Nucleus accumbens (tissue), 56 donors: ENCODE measurements around the gene LRBA.
A peak's percentile ranks its signal among the peaks of the same experiment; 100 is the strongest.
"Not testable (repeated sequence)": the region's sequence is repeated elsewhere in the genome, so short reads cannot be mapped to it uniquely, and the experiment has no call there.

Experiments used
- DNase-seq, 56 donors: peaks; one replicate each; lab custom pipeline; 2025; lab: John Stamatoyannopoulos, UW

Gene LRBA

DNA sequence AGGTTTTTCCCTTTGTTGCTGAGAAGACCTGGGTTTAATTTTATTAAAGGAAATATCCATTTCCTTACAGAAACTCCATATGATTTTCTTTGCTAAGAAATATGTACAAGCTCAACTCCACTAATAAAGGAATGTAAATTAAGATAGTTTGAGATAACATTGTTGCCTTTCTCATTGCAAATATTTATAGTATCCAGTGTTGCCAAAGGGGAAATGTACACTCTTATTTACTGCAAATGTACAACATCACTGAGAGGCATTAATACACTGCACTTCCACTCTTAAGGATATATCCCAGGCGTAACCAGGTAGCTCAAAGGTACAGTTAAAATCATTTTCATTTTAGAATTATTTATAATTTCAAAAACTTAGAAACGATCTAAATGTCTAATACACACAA, 7.5 kb upstream of the LRBA start:
- DNase-seq, result no peak

DNA sequence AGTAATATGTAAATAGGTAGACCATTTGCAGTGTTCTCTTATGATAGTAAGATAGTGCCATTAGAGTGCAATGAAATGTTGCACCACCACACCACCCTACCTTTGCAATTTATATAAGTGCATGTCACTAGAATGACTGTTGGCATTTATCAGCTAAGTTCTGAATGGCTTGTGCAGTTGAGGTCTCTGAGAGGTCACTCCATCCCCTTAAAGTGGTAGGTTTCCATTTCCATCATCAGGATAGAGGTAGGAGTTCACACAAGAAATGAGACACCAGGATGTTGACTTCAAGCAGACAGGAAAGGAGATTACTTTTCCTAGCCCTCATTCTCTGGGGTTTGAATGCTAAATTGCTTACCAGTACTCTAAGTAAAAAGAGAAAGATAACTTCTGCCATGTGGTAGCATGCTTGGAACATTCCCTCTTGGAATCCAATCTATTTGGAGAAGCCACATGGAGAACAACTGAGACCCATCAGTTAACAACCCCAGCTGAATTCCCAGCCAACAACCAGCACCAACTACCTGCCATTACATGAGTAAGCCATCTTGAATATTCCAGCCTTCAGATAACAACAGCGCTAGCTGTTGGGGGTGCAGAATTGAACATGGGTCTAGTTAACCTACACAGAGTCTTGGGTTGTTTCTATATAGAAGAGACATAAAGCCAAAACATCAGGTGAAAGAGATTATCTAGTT, 6.7 kb upstream of the LRBA start:
- no peak for DNase-seq

DNA sequence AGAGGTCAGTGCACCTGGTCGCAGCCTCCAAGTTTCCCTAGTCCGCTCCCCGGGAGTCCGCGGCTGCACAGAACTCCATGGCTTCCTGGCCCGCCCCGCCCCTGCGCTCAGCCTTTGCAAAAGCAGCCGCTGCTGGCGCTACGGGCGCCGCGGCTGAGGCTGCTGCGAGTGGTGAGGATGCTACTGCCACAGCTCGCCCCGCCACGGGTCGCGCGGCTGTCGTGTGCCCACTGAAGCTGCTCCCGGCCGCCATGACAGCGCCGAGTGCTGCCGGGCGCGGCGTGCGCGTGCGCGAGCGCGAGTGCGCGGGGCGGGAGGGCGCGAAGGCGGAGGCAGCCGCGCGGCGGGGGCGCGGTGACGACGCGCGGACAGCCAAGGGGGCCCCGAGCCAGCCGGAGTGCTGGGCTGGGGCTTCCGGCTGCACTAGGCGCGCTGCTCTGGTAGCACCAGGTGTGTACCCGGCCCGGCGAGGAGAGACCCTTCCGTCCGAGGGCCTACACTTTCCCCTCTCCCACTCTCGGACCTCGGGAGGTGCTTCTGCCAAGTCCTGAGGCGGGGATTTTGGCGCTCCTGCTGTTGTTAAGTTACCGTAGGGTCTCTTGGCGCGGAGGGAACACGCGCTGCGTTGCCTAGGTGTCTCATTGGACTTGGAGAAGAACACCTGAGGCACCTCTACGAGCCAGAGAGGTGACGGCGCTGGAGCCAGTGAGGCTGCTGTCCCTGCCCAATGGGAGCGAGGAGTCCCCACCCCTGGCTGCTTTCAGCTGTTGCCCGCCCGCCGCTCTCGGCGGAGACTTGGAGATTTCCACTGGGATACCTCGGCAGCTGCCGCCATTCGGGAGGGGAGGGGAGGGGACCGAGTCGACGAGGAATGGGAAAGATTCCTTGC, 619 bp upstream of the LRBA start:
- peak; percentile 23 to 90 (median 76) for DNase-seq

- no peak for DNase-seq
These were observed 1.1 kb downstream of the LRBA start for GRCh38 chr4:151013944-151014343.

DNA sequence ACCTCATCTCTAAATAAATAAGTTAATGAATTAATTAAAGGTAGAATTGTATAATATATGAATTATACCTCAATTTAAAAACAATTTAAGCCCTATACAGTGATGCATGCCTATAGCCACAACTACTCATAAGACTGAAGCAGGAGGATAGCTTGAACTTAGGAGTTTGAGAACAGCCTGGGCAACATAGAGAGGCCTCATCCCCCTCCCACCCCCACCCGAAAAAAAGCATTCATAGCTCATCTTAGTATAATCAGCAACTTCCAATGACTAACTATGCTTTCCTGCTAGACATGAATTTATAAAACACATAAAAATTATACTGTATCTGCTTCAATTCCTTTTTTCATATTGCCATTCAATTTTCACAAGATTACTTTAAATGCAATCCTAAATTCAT, 1.6 kb downstream of the LRBA start:
- DNase-seq, result no peak

- no peak for DNase-seq
These were observed 2.3 kb downstream of the LRBA start for GRCh38 chr4:151012820-151013219.

DNA sequence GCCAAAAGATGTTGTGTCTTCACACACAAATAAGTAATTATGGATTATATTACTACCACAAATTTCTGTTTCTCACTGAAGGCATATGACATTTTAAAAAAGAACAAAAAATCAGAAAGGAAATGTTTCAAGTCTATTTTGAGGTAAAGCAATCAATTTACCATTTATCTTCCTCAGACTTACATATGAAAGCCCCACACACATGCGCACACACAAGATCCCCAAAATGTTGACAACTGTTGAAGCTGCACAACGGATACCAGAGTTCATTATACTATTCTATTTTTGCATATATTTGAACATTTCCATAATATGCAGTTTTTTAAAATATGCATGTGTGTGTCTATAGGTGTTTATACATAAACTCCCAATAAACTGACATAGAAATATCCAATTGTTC, 2.7 kb downstream of the LRBA start:
- no peak for DNase-seq

DNA sequence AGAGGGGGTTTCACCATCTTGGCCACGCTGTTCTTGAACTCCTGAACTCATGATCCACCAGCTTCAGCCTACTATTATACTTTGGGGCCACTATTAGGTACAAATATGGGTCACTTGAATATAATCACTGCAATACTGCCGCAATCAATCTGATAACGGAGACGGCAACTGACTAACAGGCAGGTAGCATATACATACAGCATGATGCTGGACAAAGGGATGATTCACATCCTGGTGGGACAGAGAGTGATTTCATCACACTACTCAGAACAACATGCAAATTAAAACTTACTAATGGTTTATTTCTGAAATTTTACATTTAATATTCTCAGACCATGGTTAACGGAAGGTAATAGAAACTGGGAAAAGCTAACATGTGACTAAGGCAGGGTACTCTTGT, 10.9 kb downstream of the LRBA start:
- no peak for DNase-seq

GRCh38 chr4:151000747-151001429, 14.2 kb downstream of the LRBA start:
- DNase-seq, result no peak

GRCh38 chr4:150999086-150999485, 16.0 kb downstream of the LRBA start:
- no peak for DNase-seq

- DNase-seq, result no peak
These were observed 17.9 kb downstream of the LRBA start for GRCh38 chr4:150997141-150997540.

DNA sequence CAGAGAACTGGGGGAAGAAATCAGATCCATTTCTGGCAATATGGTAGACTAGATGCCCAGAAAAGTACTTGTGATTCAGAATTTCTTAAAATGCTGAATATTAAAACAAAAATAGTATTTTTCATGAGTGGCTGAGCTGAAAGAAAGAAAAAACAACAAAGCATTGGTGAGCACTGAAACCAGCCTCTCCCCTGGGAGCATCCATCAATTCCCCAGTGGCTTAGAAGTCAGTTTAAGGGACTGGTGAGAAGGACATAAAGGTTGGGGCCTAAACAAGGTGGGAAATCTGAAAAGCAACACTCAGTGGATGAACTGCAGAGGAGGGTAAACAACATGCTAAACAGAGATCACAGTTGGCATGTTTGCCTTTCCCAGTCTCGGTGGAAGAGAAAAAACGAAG, 20.4 kb downstream of the LRBA start:
- no peak for DNase-seq

DNA sequence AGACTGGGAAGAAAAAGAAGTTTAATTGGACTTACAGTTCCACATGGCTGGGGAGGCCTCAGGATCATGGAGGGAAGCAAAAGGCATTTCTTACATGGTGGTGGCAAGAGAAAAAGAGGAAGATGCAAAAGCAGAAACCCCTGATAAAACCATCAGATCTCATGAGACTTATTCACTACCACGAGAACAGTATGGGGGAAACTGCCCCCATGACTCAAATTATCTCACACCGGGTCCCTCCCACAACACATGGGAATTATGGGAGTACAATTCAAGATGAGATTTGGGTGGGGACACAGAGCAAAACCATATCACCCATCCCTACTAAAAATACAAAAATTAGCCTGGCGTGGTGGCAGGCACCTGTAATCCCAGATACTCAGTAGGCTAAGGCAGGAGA, 21.5 kb downstream of the LRBA start:
- not testable (repeated sequence) for DNase-seq

DNA sequence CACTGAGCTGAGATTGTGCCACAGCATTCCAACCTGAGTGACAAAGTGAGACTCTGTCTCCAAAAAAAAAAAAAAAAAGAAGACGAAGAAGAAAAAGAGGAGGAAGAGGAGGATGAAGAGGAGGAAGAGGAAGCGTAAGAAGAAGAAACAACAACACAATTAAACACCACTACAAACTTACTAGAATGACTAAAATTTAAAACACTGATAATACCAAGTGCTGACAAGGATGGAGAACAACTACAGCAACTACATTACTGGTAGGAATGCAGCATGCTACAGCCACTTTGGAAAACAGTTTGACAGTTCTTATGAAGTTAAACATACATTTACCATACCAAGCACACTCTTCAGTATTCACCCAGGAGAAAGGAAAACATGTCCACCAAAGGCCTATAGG, 24.1 kb downstream of the LRBA start:
- DNase-seq, result no peak

DNA sequence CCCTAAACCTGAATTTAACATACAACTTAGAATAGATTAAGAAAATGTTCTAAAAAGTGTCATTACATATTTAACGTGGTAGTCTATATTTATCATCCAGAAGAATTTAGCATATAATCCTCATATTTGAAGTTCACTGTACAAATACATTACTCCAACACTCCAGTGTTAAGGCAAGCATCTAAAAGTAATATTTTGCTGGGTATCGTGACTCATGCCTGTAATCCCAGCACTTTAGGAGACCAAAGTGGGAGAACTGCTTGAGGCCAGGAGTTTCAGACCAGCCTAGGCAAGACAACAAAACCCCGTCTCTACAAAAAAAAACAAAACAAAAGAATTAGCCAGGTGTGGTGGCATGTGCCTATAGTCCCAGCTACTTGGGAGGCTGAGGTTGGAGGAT, 24.8 kb downstream of the LRBA start:
- no peak for DNase-seq

- no peak for DNase-seq
These were observed 26.8 kb downstream of the LRBA start for GRCh38 chr4:150988238-150988637.

GRCh38 chr4:150987204-150987603, 27.9 kb downstream of the LRBA start:
- DNase-seq, result no peak

DNA sequence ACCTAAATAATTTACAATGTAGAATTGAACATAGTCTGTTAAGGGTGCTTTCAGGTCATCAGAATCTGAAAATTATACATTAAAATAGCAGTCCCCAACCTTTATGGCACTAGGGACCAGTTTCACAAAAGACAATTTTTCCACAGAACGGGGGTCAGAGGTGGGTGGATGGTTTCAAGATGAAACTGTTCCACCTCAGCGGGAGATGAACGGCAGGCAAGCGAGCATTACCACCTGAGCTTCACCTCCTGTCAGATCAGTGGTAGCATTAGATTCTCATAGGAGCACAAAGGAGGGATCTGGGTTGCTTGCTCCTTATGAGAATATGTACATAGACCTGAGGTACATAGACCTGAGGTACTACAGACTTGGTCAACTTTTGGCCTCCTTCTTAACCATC, 29.0 kb downstream of the LRBA start:
- no peak for DNase-seq

DNA sequence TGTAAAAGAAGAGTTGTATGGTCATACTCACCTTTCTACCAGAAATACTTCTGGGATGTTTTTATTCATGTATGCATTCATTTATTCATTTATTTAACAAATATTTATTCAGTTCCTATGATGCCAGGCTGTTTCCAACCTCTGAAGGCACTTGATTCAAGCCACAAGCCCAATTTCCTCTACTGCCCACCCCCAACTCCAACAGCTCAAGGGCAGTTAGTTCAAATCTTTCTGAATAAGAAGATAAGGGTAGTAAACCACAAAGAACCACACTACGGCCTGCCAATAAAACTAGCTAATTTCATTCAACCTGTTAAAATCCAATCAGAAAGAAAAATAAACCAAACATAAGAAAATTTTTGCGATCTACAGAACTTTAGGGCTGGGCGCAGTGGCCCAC, 31.2 kb downstream of the LRBA start:
- DNase-seq, result no peak

GRCh38 chr4:150982557-150983233, 32.4 kb downstream of the LRBA start:
- no peak for DNase-seq
